Measurements from ENCODE around the gene OR7D4.
"Not testable (repeated sequence)": the region's sequence is repeated elsewhere in the genome, so short reads cannot be mapped to it uniquely, and the experiment has no call there.

Gene OR7D4

DNA sequence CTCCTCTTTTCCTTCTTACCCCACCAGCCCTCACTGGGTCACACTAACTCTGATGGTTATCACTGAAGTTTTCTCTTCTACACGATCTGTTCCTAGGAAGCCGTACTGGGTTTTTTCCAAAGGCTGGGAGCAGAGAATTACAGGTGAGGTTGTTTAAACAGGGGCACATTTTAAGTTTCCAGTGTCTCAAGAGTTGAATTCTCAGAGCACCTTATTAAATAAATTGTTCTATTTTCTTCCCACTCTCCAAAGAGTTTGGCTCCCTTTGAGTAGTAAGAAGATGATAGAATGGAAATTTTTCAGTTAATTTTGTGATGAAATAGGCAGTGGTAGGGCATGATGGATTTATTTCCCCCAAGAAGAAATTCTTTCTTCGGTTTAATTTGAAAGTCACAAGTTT, at the start of gene OR7D4:
Gene OR7D4 (minus strand): TSS at position 101 of the 400 bp plus-strand sequence. CDS start 4,752 bp downstream, outside the sequence.
- DNase-seq (ENCODE audit: low read depth in 2 of 2) = no peak

DNA sequence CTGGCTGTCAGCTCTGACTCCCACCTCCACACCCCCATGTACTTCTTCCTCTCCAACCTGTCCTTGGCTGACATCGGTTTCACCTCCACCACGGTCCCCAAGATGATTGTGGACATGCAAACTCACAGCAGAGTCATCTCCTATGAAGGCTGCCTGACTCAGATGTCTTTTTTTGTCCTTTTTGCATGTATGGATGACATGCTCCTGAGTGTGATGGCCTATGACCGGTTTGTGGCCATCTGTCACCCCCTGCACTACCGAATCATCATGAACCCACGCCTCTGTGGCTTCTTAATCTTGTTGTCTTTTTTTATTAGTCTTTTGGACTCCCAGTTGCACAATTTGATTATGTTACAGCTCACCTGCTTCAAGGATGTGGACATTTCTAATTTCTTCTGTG, 31.8 kb upstream of the OR7D4 start:
- no peak for DNase-seq (ENCODE audit: low read depth in 2 of 2)

GRCh38 chr19:9250630-9251029, 31.2 kb upstream of the OR7D4 start, which contains the start of gene OR7E24:
Gene OR7E24, plus strand, starts transcription at chr19:9250930. Its CDS starts 114 bp downstream, at chr19:9251044.
- DNase-seq (ENCODE audit: low read depth in 2 of 2) = no peak

GRCh38 chr19:9205501-9206113, 13.8 kb downstream of the OR7D4 start:
- peak; percentile 24 to 43 for DNase-seq (ENCODE audit: low read depth in 2 of 2)

- DNase-seq (ENCODE audit: low read depth in 2 of 2) = not testable (repeated sequence)
These were observed 21.3 kb downstream of the OR7D4 start for GRCh38 chr19:9198044-9198443.

- DNase-seq (ENCODE audit: low read depth in 2 of 2) = no peak
These were observed 29.9 kb downstream of the OR7D4 start for GRCh38 chr19:9189535-9189934.

DNA sequence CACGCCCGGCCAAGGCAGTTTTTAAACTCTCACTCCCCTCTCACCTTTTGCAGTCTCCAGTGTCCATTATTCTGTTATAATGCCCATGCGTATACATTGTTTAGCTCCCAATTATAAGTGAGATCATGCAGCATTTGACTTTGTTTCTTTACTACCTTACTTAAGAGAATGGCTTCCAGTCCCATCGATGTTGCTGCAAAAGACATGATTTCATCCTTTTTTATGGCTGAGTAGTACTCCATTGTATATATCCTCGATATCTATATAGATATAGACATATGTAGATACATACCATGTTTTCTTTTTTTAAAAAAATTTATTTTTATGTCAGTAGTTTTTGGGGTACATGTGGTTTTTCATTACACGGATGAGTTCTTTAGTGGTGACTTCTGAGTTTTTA, 32.2 kb downstream of the OR7D4 start:
- DNase-seq (ENCODE audit: low read depth in 2 of 2) = no peak

- DNase-seq (ENCODE audit: low read depth in 2 of 2) = no peak
These were observed 36.4 kb downstream of the OR7D4 start for GRCh38 chr19:9183000-9183399.

GRCh38 chr19:9178901-9179300, 40.5 kb downstream of the OR7D4 start, which contains the start of gene OR7D2:
Gene OR7D2, plus strand, starts transcription at chr19:9178979. Its CDS starts 6,803 bp downstream, at chr19:9185782.
- no peak for DNase-seq (ENCODE audit: low read depth in 2 of 2)

DNA sequence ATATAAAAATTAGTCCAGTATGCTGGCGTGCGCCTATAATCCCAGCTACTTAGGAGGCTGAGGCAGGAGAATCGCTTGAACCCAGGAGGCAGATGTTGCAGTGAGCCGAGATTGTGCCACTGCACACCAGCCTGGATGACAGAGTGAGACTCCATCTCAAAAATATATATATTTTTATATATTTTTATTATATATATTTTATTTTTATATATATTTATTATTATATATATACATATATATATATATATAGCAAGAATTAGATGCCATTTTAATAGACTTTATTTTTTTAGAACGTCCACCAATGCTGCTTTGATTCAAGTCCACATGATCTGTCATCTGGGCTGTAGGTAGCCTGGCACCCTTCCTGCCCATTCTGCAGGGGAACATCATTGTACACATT, 44.1 kb downstream of the OR7D4 start:
- no peak for DNase-seq (ENCODE audit: low read depth in 2 of 2)

- DNase-seq (ENCODE audit: low read depth in 2 of 2) = no peak
These were observed 47.9 kb downstream of the OR7D4 start for GRCh38 chr19:9171393-9171991.

- DNase-seq (ENCODE audit: low read depth in 2 of 2) = no peak
These were observed 52.5 kb downstream of the OR7D4 start for GRCh38 chr19:9166846-9167245.

GRCh38 chr19:9165261-9165660, 54.1 kb downstream of the OR7D4 start:
- DNase-seq (ENCODE audit: low read depth in 2 of 2) = no peak

- DNase-seq (ENCODE audit: low read depth in 2 of 2) = no peak
These were observed 58.0 kb downstream of the OR7D4 start for GRCh38 chr19:9161427-9161826.

Data from stimulated activated CD8-positive, alpha-beta memory T cell treated with anti-CD3 and anti-CD28 coated beads, Interleukin-2, amount 100 ng/mL, for 1 hour (primary cell).